ENCODE data around the gene BCAR3. TPM values are rescaled to one million over a fixed set of nuclear protein-coding genes. Genes with fewer than 3 reads are reported as not detected.
"Not testable (repeated sequence)": the region's sequence is repeated elsewhere in the genome, so short reads cannot be mapped to it uniquely, and the experiment has no call there.

BCAR3 gene
- total RNA-seq, 2 donors from 2014 or later = 7.9 to 10.9 TPM

DNA sequence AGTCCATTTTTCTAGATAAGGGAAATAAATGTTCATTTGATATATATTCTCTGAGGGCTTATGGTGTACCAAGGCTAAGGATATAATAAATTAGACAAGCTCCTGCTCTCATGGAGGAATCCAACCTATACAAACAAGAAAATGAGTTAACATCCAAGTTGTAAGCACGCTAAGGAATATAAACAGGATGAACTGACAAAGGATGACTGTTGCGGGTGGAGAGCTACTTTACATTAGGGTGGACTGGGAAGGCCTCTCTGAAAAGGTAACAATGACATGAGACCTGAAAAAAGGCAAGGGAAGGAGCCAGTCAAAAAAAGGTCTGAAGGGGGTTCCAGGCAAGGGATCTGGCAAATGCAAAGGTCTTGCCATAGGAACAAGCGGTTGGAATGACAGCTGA, 3.1 kb downstream of the BCAR3 start:
- TF ChIP-seq POLR2A (IDR thresholded peaks at IDR 0.05) = no peak
- TF ChIP-seq, protein P1, sequence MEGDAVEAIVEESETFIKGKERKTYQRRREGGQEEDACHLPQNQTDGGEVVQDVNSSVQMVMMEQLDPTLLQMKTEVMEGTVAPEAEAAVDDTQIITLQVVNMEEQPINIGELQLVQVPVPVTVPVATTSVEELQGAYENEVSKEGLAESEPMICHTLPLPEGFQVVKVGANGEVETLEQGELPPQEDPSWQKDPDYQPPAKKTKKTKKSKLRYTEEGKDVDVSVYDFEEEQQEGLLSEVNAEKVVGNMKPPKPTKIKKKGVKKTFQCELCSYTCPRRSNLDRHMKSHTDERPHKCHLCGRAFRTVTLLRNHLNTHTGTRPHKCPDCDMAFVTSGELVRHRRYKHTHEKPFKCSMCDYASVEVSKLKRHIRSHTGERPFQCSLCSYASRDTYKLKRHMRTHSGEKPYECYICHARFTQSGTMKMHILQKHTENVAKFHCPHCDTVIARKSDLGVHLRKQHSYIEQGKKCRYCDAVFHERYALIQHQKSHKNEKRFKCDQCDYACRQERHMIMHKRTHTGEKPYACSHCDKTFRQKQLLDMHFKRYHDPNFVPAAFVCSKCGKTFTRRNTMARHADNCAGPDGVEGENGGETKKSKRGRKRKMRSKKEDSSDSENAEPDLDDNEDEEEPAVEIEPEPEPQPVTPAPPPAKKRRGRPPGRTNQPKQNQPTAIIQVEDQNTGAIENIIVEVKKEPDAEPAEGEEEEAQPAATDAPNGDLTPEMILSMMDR (IDR thresholded peaks at IDR 0.05) = no peak
- Histone ChIP-seq H3K27ac (no peak overlapping the region), H3K36me3 (replicated peaks in 1 of 2; ENCODE audit: insufficient read depth in 1 of 2, low read depth in 2 of 2) (no peaks in the 10 kb centered on the region), H3K9me3 (no peaks in the 10 kb centered on the region), H3K4me3 (no peak overlapping the region), H3K27me3 (no peaks in the 10 kb centered on the region), H3K4me1 (peaks cover 30% of the 10 kb centered on the region)
- intact Hi-C loops (cut with DNase I) = no loop called here
- DNase-seq (no peak), ATAC-seq (no peak)
- WGBS, 2 donors = 74 to 93% methylated on average over 3 of the region's 3 CpGs

GRCh38 chr1:93677729-93678128, 3.9 kb downstream of the BCAR3 start:
- TF ChIP-seq, protein P1 (IDR thresholded peaks at IDR 0.05) = no peak
- no peak for TF ChIP-seq POLR2A (IDR thresholded peaks at IDR 0.05)
- H3K27ac ChIP-seq = no peak overlapping the region
- intact Hi-C loops (cut with DNase I) = no loop called here

GRCh38 chr1:93676427-93676826, 5.2 kb downstream of the BCAR3 start:
- WGBS, 2 donors = 72 to 82% methylated on average over 6 of the region's 6 CpGs
- Histone ChIP-seq H3K9me3 (no peaks in the 10 kb centered on the region), H3K4me3 (no peak overlapping the region), H3K27ac (no peak overlapping the region), H3K27me3 (no peaks in the 10 kb centered on the region), H3K36me3 (replicated peaks in 1 of 2; ENCODE audit: insufficient read depth in 1 of 2, low read depth in 2 of 2) (no peaks in the 10 kb centered on the region), H3K4me1 (peaks cover 38% of the 10 kb centered on the region)
- TF ChIP-seq, protein P1 (IDR thresholded peaks at IDR 0.05) = no peak
- TF ChIP-seq POLR2A (IDR thresholded peaks at IDR 0.05) = no peak
- intact Hi-C loops (cut with DNase I) = no loop called here
- DNase-seq = no peak
- no peak for ATAC-seq

More at GRCh38 chr1:93677729-93678128, 3.9 kb downstream of the BCAR3 start:
- 48 to 70% methylated on average over 1 of the region's 1 CpG for WGBS, 2 donors
- Histone ChIP-seq H3K27me3 (no peaks in the 10 kb centered on the region), H3K36me3 (replicated peaks in 1 of 2; ENCODE audit: insufficient read depth in 1 of 2, low read depth in 2 of 2) (no peaks in the 10 kb centered on the region), H3K4me1 (peaks cover 36% of the 10 kb centered on the region), H3K4me3 (no peak overlapping the region), H3K9me3 (no peaks in the 10 kb centered on the region)
- ATAC-seq (no peak), DNase-seq (no peak)

DNA sequence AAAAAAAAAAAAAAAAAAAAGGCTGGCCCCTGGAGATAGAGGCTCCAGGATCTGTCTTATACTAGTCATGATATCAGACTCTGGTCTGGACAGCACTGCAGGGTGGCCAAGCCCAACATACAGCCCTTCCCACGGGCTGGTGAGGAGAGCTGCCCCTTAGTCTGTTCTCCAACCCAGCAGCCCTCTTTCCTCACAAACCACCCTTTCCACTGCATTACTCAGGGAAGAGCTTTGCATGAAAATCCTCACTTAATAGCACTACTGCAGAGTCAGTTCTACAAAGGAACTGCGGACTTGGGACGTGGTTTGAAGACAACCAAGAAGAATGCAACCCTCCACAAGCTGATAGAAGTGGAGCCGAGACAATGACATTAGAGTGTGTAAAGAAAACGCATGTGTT, 5.7 kb downstream of the BCAR3 start:
- no peaks in the 10 kb centered on the region for H3K9me3 ChIP-seq
- TF ChIP-seq, protein P1 (IDR thresholded peaks at IDR 0.05) = no peak
- TF ChIP-seq POLR2A (IDR thresholded peaks at IDR 0.05) = no peak
- WGBS, 2 donors = 80 to 84% methylated on average over 5 of the region's 5 CpGs
- no peak overlapping the region for H3K27ac ChIP-seq
- peaks cover 34% of the 10 kb centered on the region for H3K4me1 ChIP-seq
- intact Hi-C loops (cut with DNase I) = no loop called here
- no peaks in the 10 kb centered on the region for H3K36me3 ChIP-seq (replicated peaks in 1 of 2; ENCODE audit: insufficient read depth in 1 of 2, low read depth in 2 of 2)
- no peaks in the 10 kb centered on the region for H3K27me3 ChIP-seq
- H3K4me3 ChIP-seq = no peak overlapping the region
- DNase-seq (no peak), ATAC-seq (no peak)

DNA sequence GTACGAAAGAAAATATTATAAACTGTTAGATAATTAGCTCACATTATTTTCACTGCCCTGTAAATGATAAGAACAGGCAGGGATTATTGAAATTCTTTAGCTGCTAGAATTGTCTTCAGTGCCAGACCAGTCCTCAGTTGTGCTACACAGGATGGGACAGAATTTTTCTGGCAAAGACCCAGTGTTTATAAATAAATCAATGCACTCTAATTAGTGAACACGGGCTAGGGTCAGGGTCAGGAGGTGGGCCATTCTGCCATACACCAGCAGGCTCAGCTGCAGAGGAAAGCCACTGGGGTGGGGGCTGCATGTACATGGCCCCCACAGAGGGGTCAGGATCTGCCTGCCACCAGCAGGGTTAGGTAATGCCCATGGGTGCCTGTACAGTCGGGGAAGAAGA, 6.4 kb downstream of the BCAR3 start:
- Histone ChIP-seq H3K36me3 (replicated peaks in 1 of 2; ENCODE audit: insufficient read depth in 1 of 2, low read depth in 2 of 2) (no peaks in the 10 kb centered on the region), H3K4me3 (no peak overlapping the region), H3K9me3 (no peaks in the 10 kb centered on the region), H3K4me1 (peaks cover 27% of the 10 kb centered on the region), H3K27ac (no peak overlapping the region), H3K27me3 (no peaks in the 10 kb centered on the region)
- no peak for ATAC-seq
- intact Hi-C loops (cut with DNase I) = no loop called here
- TF ChIP-seq, protein P1 (IDR thresholded peaks at IDR 0.05) = no peak
- no peak for TF ChIP-seq POLR2A (IDR thresholded peaks at IDR 0.05)
- WGBS, 2 donors = 37 to 56% methylated on average over 3 of the region's 3 CpGs
- DNase-seq = no peak

- H3K27me3 ChIP-seq; DNase-seq; H3K9me3 ChIP-seq; H3K4me3 ChIP-seq; H3K27ac ChIP-seq; ATAC-seq; H3K36me3 ChIP-seq (replicated peaks in 1 of 2; ENCODE audit: insufficient read depth in 1 of 2, low read depth in 2 of 2); intact Hi-C loops (cut with DNase I): not testable (repeated sequence)
- H3K4me1 ChIP-seq = peaks cover 26% of the 10 kb centered on the region
- WGBS, 2 donors = 68 to 76% methylated on average over 6 of the region's 6 CpGs
These were observed 7.6 kb downstream of the BCAR3 start for GRCh38 chr1:93674071-93674470.
